SU-DHL-6 (cell line): Measurements from ENCODE around the gene PPP1R17.

Source experiments
- CTCF ChIP-seq: fragments of 200-600 bp; sonication (generic); IDR thresholded peaks from one replicate; pipeline ENCODE4 v1.5.1; 2017; ENCODE audit warnings: antibody characterized with exemption, mild to moderate bottlenecking, low read length, moderate library complexity; ENCODE audit not compliant: insufficient read depth, poor library complexity, severe bottlenecking
- EZH2phosphoT487 ChIP-seq: fragments of 200-600 bp; sonication (generic), shearing (Covaris generic); conservative IDR thresholded peaks from 2 replicates; pipeline ENCODE4 v1.6.1; 2018; ENCODE audit warnings: mild to moderate bottlenecking, antibody characterized with exemption, low read length, moderate library complexity, mixed read lengths

DNA sequence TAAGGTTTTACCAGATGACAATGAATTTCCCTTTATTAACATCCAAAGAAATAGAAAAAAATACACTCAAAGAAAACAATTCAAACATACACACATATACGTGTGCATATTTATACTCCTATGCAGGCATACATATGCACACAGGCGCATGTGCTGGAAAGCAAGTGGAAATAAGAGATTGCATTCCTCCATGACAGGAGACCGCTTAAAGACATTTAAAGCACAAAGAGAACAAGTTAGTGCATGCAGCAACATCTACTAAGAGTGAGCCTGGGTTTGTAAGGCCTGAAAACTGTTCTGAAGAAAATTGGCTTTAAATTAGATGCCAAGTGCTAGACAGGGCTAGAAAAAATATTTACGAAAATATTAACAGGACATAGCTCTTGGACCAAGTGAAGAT lies 40.1 kb upstream of the PPP1R17 start:
- no peak for TF ChIP-seq CTCF
- no peak for TF ChIP-seq EZH2phosphoT487
